ENCODE results near the gene OOSP1. TPM values are rescaled to one million over a fixed set of nuclear protein-coding genes. Genes with fewer than 3 reads are reported as not detected.

OOSP1 gene
- total and polyA plus RNA-seq, 2 of the 8 experiments (the other 6 are each of a cell fraction or from before 2014, with no cell fraction given) = not detected

GRCh38 chr11:59941091-59941490 is 2.9 kb downstream of the OOSP1 start (continued):
- TF ChIP-seq CREB1 (IDR thresholded peaks at IDR 0.05) (no peak), FOSL1 (IDR thresholded peaks at IDR 0.05; ENCODE audit: insufficient read depth, low read depth, low read length) (no peak), TBP (IDR thresholded peaks at IDR 0.05; ENCODE audit: low read depth, low read length) (no peak), CTBP2 (IDR thresholded peaks at IDR 0.05; ENCODE audit: borderline replicate concordance, insufficient read depth, insufficient read length, low read length) (no peak), KDM4A (IDR thresholded peaks at IDR 0.05; ENCODE audit: low read depth, low read length, severe bottlenecking) (no peak), BRCA1 (IDR thresholded peaks at IDR 0.05; ENCODE audit: low read depth, low read length) (no peak)

All from H1 (cell line).